ENCODE results near the gene RUNX1.
A peak's percentile ranks its signal among the peaks of the same experiment; 100 is the strongest.

Gene RUNX1

GRCh38 chr21:34992736-34993398, 56.2 kb downstream of the RUNX1 start:
- DNase-seq (ENCODE audit: low read depth in 2 of 2): no peak

DNA sequence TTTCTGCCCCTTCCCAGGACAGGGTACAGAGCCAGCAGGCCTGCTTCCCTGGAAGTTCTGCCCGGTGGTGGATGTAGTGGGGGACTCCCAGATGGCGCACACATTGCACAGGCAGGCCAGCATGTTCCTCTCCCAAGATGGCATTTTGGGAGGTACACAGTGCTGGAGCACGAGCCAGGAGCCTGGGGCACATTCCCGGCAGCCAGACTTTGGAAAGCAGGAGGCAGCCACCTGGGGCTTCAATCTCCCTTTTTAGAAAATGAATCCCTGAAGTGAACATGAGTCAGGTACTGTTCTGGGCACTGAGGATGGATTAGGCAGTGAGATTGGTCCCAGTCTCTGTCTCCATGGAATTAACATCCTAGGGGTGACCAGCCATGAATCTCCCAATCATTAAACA, 56.9 kb downstream of the RUNX1 start:
- DNase-seq (ENCODE audit: low read depth in 2 of 2): no peak

GRCh38 chr21:34991366-34991957, 57.6 kb downstream of the RUNX1 start:
- no peak for DNase-seq (ENCODE audit: low read depth in 2 of 2)

DNA sequence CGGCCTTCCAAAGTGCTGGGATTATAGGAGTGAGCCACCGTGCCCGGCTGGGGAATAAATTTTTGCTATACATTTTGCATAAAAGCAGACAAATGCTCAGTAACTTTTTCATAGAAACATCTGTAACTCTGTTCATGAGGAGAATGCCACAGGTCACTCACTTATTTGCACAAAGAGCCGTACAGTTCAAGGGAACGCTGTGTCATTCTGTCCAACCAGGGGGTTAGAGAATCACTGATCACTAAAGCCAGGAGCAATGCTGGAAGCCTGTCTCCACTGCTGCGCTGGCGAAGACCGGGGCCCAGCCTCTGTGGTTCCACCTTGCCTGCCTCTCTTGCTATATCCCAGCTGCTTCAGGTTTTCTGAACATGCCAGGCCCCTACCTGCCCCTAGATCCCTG, 58.3 kb downstream of the RUNX1 start:
- no peak for DNase-seq (ENCODE audit: low read depth in 2 of 2)

- no peak for DNase-seq (ENCODE audit: low read depth in 2 of 2)
Measured at GRCh38 chr21:34989337-34990151, 59.6 kb downstream of the RUNX1 start.

- no peak for DNase-seq (ENCODE audit: low read depth in 2 of 2)
Measured at GRCh38 chr21:34988625-34989024, 60.5 kb downstream of the RUNX1 start.

DNA sequence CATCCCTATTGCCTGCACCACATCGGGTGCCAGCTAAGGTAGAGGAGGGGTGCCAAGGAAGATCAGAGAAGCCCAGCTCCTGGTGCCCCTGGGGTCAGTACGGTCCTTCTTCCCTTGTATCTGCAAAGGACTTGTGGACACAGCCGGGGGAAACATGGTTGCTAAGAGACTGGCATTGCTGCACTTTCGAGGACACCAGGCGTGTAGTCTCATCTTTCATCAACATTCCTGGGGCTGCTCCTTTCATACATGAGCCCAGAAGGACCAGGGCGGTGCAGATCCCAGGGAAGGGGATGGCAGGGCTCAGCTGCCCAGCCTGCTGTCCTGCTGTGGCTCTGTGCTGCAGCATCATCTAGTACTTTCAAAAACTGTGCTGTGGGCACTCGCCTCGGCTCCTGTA, 61.0 kb downstream of the RUNX1 start:
- no peak for DNase-seq (ENCODE audit: low read depth in 2 of 2)

GRCh38 chr21:34987501-34988072, 61.5 kb downstream of the RUNX1 start:
- DNase-seq (ENCODE audit: low read depth in 2 of 2): no peak

DNA sequence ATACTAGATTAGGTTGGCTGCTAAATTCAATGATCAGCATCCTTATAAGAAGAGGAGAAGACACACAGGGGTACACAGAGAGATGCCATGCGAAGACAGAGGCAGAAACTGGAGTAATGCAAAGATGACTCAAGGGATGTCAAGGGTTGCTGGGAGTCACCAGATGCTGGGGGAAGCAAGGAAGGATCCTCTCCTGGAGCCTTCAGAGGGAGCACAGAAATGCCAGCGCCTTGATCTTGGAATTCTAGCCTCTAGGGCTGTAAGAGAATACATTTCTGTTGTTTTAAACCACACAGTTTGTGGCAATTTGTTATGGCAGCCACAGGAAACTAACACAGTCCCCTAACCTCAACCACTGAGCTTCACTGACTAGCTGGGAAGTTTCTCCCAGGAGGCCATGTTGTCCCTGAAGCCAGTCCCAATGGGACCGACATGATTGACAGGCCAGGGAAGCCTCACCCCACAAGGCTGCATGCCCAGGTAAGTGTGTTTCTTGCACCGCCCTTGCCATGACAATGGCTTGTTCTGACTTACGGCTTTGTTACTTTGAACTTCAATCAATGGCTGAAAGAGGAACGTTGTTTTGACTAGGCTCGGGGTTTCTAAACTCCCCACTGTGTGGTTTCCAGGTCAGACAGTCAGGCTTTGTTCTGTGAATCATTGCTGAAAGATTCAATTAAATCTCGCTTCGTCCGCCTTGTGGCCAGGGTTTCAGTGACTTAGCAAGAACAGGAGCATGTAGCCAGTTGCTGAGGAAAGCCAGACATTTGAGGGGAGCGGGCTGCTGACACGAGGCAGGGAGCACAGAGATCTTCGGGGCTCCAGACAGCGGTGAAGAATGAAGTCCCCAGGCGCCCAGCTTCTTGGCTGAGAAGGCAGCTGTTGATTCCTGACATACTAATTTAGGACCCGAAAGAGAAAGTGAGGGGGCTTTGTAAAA, 62.3 kb downstream of the RUNX1 start:
- peak in 1 of 2 experiments; percentile 58 for DNase-seq (ENCODE audit: low read depth in 2 of 2)

- DNase-seq (ENCODE audit: low read depth in 2 of 2): no peak
Measured at GRCh38 chr21:34984356-34985058, 64.6 kb downstream of the RUNX1 start.

DNA sequence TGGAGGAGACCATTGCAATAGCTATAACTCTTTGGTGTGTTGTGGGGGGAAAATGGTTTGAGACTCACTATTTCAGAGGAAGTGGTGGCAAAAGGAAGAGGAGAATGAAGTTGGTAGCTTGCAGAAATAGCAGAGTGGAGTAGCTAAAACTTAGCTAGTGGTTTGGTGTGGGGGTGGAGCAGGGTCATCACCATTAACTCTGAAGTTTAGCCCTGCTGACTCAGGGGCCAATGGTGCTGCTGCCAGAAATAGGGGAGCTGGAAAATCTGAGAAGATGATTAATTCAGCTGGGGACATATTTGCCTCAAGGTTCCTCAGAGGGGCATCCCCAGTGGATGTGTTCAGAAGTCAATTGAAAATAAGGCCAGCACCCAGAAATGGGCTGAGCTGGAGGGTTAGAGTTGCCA, 65.4 kb downstream of the RUNX1 start:
- no peak for DNase-seq (ENCODE audit: low read depth in 2 of 2)

GRCh38 chr21:34981791-34982190, 67.3 kb downstream of the RUNX1 start:
- no peak for DNase-seq (ENCODE audit: low read depth in 2 of 2)

DNA sequence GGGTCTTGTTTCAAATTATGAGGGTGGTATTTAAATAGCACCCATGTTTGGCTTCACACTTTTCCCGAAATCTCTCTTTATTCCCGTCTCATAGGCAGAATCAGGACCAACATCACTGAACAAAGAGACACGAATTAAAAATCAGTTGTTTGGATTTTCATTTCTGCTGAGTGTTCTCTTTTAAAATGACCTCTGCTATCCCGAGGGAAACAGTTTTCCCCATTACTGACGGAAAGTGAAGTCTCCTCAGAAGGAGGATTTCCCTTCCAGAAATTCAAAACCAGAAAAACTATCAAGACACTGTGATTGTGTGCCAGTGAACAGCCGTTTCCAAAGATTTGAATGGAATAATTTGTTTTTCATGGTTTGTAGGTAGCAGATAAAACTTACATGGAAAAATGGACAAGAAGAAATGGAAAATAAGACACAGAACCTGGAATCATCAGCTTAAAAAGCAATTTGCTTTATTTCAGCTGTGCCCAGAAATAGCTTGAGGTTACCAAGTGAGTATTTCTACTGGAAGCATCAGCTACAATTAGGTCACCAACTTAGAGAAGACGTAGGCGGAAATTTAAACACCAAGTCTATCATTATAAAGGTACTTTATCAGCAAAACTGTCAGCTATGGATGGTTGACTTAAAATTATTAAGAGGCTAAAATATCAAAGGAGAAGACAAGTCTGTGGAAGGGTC, 68.5 kb downstream of the RUNX1 start:
- no peak for DNase-seq (ENCODE audit: low read depth in 2 of 2)

DNA sequence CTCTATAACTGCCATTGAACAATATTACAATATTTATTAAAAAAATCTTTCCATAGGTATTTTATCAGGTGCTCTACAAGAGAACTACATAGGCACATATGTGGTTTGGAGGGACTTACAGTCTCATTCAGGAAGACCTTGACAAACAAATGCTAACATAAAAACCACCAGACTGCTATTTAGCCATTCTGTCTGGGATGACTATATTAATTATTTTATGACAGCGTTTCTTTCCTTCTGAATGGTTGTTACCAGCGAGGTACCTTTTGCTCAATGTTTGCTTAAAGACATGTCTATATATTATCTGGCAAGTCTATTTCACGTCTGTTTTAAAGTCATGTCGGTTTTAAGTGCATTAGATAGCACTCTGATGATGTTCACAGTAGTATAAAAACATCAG, 69.7 kb downstream of the RUNX1 start:
- DNase-seq (ENCODE audit: low read depth in 2 of 2): no peak

GRCh38 chr21:34977333-34977732, 71.8 kb downstream of the RUNX1 start:
- no peak for DNase-seq (ENCODE audit: low read depth in 2 of 2)

DNA sequence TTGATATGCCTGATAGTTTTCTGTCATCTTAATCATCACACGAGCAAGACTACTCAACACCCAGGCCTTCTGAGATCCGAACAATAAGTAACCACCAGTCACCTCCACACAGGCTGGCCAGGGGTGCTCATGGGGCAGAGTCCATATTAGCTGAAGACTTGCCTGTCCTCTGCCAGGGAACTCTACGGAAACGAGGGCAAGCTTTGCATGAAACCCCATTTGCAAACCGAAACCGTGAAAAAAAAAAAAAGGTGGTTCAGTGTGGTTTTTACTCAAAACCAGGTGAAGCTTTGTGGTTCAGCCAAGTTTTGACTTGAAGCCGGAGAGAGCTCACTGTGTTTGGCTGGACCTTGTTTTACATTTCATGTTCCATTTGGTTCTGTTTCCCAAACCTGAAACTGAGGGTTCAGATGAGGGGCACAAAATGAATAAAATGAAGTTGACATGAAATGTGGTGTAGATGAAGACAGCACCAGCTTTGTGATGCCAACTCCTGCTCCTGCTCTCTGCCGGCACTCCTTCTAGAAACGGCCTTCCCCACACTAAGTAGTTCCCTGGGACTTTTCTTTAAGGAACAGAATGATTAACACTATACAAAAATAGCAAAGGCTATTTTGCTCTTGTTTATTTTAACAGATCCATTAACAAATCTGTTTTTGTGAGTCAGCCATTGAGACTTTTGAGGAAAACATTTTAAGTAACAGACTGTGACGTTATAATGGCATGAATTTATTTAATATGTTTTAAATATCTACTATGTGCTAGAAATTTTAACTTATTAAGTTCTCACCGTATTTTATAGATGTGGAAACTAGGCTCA, 74.7 kb downstream of the RUNX1 start:
- no peak for DNase-seq (ENCODE audit: low read depth in 2 of 2)

DNA sequence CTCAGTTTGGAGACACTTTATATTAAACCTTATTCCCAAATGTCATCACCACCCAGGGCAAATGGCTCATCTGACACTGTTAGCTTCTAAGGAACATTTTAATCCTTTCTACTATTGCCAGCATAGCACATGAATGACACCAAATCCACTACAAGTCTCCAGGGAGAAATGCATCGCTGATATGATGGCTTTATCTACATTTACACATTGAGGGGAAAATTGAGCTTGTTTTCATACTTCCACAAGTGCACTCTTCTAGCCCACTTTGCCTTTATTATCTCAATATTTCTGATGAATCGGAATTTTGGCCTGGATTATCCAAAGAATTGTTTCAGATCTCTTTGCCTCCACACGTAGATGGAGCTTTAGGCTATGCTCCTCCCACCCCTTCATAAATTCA, 75.4 kb downstream of the RUNX1 start:
- no peak for DNase-seq (ENCODE audit: low read depth in 2 of 2)

- DNase-seq (ENCODE audit: low read depth in 2 of 2): no peak
Measured at GRCh38 chr21:34971656-34972055, 77.4 kb downstream of the RUNX1 start.

DNA sequence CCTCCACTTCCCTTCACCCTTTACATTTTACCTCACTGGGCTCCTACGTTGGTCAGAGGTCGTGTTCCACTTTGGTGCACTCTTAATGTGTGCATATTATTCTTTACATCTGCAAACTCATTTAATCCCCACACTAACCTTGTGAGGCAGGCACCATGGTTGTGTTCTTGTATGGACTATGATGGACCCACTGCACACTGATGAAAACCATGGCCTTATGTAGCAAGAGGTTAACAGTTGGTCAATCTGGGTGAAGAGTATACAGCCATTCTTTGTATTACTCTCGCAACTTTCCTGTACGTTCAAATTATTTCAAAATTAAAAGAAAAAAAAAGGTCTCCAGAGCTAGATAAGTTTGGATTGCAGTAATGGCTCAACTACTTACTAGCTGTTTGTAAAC, 78.5 kb downstream of the RUNX1 start:
- DNase-seq (ENCODE audit: low read depth in 2 of 2): no peak

- DNase-seq (ENCODE audit: low read depth in 2 of 2): no peak
Measured at GRCh38 chr21:34970167-34970500, 79.0 kb downstream of the RUNX1 start.

Data from fibroblast of skin of left quadriceps (primary cell).